Kidney capillary endothelial cell (primary cell): ENCODE data around the gene ATP5PD.
"Not testable (repeated sequence)": the region's sequence is repeated elsewhere in the genome, so short reads cannot be mapped to it uniquely, and the experiment has no call there.

Experiments
- DNase-seq: peaks from one replicate; pipeline ENCODE4 v3.0.0-alpha.2; 2018; ENCODE audit warnings: low spot score

ATP5PD gene

DNA sequence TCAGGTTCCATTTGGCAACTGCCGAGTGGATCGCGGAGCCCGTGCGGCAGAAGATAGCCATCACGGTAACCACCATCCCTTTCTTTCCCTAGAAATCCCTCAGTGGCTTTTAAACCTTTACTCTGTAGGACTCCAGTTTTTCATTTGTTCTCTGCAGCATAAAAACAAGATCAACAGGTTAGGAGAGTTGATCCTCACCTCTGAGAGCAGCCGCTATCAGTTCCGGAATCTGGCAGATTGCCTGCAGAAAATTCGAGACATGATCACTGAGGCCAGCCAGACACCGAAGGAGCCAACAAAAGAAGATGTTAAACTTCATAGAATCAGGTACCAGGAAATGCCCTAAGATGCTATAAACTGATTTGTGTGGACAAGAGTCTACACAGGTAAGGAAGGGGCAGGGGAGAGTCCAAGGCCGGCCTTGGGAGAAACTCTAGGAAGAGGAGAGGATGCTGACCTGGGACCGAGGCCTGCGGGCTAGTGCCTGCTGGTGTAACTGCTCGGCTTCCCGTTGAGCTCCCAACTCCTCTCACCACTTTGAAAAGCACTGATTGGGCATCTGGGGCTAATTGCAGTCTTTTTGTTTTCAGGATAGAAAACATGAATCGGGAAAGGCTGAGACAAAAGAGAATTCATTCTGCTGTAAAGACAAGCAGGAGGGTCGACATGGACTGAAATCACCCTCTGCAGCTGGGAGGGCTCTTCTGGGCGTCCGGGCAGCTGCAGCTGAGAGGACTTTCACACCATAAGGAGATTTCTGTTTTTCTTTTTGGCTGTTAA, 26.2 kb downstream of the ATP5PD start:
- DNase-seq: no peak

DNA sequence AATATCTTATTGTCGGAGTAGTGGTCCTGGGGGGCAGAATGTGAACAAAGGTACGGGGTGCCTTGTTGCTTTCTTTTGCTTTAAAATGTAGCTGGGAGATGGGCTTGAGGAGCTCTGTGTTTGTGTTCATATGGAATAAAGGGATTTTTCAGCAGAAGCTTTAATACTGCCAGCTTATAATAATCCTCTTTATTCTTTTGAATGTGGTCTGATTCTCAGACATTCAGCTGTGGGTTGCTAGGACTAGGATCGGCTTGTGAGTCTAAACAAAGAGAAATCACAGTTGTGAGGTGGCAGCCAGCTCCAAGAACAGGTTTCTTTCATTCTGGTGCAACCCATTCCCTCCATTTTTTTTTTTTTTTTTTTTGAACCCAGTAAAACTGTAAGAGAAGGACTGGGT, 27.1 kb downstream of the ATP5PD start:
- DNase-seq: no peak

DNA sequence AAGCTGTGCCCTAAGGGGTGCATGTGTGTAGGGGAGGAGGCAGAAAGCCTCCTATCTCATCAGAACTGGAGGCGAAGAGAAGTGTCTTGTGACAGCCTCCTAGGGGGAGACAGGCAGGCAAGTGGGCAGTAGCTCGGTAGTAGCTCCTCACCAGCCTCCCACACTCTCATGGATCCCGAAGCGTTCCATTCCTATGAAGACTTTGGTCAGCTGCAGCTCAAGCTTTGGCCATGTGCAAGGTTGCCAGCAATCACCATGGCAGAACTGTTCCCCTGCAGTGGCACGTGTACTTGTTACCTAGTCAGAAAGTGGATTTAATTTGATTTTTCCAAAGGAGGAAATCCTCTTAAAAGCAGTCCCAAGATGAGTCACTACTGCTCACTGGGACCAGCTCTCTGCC, 27.6 kb downstream of the ATP5PD start:
- no peak for DNase-seq

DNA sequence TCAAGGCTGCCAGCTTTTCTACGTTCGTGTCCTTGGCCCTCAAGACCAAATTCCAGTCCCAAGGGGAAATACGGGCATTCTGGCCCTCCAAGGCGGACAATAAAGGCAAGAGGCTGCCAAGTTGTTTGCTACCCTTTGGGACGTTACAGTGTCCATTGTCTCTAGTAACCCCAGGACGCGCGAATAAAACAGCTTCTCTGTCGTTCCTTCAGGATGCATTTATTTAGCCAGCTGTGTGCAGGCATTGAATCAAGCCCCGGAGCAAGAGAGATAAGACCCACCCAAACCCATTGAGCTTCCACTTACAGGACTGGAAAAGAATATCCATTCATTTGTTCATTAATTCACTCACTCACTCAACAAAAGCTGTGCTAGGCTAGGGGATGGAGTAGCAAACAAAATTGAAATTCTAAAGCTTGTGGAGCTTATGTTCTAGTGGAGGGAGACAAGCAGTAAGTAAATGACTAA, 33.6 kb downstream of the ATP5PD start:
- no peak for DNase-seq

DNA sequence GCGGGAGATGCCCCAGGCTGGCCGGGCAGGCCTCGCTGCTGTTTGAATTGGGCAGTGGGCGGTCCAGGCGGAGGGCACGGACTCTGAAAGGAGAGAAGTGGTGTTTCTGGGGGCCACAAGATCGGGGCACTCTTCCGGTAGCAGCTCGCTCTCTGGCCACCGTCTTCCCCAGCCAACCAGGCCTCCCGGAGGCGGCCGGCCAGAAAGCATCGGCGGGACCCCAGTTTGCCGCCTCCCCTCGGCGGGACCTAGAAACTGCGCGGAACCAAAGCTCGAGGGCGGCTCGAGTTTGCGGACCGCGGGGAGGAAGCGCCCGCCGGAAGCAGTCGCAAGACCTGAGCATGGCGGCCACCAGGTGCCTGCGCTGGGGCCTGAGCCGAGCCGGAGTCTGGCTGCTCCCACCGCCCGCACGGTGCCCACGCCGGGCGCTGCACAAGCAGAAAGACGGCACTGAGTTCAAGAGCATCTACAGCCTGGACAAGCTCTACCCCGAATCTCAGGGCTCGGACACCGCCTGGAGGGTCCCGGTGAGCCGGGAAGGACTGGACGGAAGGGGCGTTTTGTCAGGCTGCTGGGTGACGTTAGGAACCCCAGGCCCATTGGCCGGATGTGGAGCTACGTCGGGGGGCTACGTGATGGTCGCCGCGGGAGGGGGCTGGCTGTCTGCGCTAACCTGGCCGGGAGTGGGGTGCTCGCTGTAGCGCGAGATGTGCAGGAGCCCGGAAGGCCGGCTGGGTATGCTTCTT, 34.2 kb downstream of the ATP5PD start, which contains the start of gene MRPL58:
TSS of gene MRPL58 (plus strand) at position 325 of the 746 bp plus-strand sequence. CDS start at position 342, 17 bp downstream.
- DNase-seq: peak; percentile 79

DNA sequence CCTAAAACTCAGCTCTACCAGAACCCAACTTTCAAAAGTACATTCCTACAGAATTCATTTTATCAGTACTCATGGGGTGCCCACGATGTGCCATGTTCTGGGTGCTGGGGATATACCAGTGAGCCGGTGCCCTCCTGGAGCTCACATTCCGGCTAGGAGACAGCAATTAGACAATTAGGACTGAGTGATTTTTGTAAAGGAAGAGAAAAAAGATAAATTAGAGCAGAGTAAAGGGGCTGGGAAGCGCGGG, 34.7 kb downstream of the ATP5PD start:
- no peak for DNase-seq

DNA sequence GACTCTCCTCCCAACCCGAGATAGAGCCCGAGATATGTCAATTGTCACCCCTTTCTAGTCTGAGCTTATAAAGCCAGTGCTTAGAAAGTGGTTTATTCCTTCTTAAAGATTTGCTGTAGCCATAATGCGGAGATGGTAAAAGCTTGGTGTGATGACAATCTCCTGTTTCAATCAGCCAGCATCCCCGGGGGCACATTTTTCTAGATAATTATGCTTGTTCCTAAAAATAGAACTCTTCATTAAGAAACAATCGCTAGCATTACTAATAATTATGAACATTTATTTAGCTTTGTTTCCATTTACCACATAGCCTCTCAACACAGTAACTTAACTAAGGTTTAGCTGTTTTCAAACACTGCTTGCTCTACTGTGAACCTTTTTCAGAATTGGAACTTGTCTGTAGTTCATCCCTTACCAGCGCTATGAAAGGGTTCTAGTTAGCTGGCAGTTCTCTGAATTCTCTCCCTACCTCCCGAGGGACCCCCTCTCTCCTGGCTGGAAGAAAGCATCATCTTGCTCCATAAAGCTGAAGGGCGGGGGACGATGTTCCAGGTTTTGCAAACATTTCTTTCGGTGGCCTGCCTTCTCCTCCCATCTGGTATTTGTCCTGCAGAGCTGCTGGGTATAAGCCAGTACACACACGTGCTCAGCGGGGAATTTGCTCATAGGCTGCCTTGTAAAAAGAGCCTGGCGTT, 35.2 kb downstream of the ATP5PD start:
- DNase-seq: no peak

DNA sequence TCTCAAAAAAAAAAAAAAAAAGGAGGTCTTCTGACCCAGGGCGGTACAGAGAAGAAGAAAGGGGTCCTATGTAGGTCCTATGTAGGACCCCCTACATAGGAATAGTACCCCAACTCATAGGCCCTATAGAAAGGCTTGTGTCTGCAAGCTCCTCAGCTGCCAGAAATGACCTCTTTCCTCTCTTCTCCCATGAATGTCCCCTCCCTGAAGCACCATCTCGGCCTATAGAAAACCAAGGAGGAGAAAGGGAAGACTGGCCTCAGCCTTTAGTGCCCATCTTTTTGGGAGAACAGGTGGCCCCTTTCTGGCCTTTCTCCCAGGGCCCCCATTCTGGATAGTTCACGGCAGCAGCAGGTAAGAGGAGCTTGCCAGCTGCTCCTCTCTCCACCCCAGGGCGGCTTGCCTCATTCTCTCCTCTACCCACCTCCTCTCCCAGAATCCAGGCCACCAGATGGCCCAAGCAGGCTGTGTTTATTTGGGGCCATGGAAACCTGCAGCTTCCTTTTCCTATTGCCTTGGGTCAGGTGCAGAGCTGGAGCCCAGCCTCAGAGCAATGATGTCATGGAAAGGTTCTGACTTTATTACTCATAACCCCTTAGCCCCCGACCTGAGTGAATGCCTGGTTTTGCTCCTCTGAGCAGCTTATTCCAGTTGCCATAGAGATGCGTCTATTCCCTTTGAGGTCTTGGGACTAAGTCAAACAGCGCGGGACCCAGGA, 35.9 kb downstream of the ATP5PD start:
- DNase-seq: no peak

DNA sequence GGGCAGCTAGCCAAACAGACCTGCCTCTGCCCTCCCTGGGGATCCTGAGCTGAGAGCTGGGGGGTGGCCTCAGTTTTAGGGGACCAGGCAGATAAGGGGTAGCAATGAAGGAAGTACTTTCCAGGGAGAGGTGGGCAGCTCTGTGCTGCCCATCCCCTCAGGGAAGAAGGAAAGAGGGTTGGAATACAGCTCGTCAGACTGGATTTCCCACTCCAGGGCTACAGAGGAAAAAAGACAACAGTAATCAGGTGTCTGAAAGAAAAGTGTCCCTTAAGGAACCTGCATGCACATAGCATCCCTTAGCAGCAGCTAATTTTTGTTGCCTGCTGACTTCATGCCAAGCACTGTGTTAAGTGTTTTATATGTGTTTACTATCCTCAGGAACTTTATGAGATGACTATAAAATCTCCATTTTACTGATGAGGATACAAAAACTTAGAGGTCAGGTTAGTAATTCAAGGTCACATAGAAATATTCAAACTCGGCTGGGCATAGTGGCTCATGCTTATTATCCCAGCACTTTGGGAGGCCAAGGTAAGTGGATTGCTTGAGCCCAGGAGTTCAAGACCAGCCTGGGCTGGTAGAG, 37.5 kb downstream of the ATP5PD start:
- no peak for DNase-seq

DNA sequence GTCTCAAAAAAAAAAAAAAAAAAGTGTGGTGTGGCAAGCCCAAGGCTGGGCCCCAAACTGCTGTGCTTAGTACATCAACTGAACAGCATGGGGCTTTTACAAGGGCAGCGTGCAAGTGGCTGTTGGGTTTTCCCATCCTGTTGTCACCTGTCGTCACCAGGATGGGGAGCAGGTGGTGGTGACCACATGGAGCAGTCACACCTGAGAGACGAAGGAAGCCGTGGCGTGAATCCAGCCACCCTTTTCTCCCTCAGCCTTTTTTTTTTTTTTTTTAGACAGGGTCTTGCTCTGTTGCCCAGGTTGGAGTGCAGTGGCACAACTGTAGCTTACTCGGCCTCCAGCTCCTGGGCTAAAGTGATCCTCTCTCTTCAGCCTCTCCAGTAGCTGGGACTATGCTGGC, 38.4 kb downstream of the ATP5PD start:
- DNase-seq: no peak

DNA sequence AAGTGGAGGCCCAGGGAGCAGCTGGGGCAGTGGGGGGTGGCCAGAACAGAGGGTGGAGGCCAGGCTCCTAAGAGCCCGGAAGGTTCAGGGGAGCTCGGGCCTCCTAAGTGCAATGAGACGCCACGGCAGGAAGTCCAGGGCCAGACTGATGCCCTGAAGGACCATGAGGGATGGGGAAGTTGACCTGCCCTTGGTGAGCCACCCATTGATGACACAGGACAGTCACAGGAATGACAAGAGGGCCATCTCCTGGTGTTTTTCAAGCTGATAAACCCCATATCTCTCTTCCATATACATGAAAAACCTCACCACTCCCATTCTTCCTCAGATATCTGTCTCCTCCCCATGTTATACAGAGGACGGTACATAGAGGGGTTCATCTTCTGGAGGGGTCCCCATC, 40.1 kb downstream of the ATP5PD start:
- no peak for DNase-seq

DNA sequence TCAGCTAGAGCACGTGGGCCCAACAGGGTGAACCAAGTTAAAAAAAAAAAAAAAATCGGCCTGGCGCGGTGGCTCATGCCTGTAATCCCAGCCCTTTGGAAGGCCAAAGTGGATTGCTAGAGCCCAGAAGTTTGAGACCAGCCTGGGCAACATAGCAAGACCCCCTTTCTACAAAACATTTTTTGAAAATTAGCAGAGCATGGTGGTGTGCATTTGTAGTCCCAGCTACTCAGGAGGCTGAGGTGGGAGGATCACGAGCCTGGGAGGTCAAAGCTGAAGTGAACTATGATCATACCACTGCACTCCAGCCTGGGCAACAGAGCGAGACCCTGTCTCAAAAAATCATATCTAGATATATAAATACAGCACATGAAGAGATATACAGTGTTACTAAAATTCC, 40.7 kb downstream of the ATP5PD start:
- DNase-seq: not testable (repeated sequence)

DNA sequence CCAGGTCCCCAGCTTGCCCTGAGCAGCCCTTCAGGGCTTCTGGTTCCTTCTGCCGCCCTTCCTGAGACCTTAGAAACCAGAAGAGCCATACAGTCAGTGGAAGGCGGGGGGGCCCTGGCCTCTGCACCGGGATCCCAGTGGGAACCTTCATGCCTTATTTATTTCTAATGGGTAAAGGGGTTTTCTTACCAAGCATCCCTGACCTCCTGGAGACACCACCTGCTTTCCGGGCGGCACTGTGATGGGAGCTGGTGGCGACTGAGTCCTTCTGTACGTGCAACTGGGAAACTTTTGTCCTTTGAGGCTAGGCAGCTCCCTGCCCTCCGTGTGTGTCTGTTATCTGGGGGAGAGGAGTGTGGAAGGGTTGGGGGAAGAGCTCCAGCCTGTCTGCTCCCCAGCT, 41.5 kb downstream of the ATP5PD start:
- no peak for DNase-seq

DNA sequence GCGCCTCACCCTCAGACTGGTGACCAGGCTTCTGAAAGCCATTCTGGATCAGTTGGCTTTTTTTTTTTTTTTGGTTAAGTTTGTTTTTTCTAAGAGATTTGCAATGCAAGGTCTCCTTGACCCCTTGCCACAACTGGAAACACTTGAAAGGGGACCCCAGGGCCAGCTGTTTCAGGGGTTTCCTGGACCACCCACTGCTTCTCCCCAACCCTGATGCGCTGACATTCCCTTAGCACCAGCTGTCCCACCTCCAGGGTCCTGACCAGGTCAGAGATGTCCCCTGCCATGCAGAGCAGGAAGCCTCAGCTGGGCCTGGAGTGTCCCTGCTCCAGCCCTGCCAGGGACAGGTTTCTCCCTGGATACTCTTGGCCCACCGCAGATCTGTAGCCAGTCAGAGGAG, 42.4 kb downstream of the ATP5PD start:
- no peak for DNase-seq

DNA sequence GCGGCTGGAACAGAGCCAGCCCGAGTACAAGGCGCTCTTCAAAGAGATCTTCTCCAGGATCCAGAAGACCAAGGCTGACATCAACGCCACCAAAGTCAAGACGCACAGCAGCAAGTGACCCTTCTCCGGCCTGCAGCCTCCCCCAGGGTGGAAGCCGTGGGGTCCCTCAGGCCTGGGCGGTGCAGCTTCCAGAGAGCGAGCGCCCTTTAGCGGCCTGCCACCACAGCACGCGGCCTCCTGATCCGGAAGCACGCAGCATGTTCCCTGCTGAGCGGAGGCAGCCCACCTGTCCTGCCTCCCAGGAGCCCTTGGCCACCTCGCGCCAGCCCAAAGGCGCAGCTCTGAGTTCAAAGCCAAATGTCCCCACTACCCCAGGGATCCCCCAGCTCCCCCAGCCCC, 42.8 kb downstream of the ATP5PD start:
- no peak for DNase-seq

DNA sequence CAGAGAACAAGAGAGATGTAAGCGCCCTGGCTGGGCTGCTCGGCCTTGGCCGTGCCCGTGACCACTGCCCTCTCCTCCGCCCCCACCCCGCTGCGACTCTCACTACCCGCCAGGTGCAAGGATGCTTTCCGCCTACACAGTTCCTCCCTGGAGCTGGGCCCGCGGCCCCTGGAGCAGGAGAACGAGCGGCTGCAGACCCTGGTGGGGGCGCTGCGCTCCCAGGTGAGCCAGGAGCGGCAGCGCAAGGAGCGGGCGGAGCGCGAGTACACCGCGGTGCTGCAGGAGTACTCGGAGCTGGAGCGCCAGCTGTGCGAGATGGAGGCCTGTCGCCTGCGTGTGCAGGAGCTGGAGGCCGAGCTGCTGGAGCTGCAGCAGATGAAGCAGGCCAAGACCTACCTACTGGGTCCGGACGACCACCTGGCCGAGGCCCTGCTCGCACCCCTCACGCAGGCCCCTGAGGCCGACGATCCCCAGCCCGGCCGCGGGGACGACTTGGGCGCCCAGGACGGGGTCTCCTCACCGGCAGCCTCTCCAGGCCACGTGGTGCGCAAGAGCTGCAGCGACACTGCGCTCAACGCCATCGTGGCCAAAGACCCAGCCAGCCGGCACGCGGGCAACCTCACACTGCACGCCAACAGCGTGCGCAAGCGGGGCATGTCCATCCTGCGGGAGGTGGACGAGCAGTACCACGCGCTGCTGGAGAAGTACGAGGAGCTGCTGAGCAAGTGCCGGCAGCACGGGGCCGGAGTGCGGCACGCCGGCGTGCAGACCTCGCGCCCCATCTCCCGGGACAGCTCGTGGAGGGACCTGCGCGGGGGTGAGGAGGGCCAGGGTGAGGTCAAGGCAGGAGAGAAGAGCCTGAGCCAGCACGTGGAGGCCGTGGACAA, 43.5 kb downstream of the ATP5PD start:
- DNase-seq: no peak

DNA sequence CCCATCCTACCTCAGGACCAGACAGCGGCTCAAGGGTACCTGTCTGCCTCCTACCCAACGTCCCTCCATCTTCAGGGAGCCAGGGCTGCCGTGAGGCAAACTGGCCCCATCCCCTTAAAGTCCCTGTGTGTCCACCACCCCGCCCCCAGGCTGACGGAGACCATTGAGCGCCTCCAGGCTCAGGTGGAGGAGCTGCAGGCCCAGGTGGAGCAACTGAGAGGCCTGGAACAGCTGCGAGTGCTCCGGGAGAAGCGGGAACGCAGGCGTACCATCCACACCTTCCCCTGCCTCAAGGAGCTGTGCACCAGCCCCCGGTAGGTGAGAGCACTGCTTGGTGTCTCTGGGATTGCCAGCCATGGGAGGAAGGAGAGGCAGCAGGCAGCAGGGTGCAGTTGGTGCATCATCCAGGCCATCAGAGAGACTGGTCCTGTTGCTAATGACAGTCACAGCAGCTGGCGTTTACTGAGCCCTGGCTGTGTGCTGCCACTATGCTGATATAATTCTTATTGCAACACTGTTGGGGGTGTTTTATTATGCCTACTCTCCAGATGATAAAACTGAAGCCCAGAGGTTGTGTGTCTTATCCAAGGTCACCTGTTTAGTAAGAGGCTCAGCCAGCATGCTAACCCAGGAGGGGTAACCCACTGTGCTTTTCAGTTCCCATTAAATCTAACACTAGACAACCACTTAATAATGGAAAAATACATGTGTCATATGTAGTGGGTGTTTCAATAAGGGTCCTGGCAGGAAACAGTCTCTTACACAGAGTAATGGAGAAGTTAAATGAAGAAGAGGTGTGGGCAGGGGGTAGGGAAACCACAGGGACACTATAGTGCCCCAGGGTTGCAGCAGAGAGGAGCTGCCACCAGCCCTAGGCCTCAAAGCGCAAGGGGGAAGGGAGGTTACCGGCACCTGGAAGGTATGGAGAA, 44.6 kb downstream of the ATP5PD start:
- DNase-seq: no peak

DNA sequence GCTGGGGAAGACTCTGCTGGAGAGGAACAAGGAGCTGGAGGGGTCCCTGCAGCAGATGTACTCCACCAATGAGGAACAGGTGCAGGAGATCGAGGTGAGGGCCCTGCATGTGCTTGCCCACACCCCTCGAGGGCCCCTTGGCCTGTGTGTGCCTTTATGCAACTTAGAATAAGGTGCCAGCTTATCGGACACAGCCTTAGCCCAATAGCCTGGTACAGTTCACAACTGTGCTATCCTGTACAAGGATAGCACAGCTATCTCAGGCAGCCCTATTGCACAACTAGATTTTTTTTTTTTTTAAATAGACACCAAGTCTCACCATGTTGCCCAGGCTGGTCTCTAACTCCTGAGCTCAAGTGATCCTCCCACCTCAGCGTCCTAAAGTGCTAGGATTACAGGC, 47.2 kb downstream of the ATP5PD start:
- DNase-seq: no peak

DNA sequence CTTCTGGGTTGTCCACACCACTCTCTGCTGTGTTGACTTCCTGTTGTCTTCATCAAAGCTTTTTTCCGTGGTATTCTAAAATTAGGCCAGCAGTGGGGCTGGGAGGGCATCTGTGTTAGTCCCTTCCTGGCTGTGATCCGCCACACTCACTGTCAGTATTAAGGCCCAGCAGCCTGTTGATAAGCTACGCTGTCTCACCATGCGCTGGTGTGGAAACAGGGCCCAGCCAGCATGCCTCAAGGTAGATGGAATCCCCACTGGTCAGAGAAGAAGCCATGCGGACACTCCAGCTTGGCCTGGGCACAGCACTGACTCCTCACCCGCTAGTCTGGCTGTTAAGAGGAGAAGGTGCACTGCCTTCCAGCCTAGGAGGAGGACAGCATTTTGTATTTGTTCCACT, 48.0 kb downstream of the ATP5PD start:
- DNase-seq: no peak

DNA sequence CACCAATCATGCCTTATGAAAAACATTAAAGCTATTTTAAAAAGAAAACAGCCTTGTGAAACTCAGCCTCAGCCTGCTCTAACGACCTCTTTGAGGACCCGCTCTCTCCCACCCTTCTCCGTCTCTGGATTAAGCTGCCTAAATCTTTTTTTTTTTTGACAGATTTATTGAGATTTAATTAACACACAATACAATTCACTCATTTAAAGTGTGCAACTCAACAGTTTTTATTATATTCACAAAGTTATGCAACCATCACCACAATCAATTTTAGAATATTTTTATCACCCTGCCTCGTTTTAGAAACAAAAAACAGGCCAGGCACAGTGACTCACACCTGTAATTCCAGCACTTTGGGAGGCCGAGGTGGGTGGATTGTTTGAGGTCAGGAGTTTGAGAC, 50.9 kb downstream of the ATP5PD start:
- no peak for DNase-seq
